ENCODE measurements around the gene MAPK12. TPM values are rescaled to one million over a fixed set of nuclear protein-coding genes. Genes with fewer than 3 reads are reported as not detected.

MAPK12 gene
- total and polyA plus RNA-seq, 2 of the 8 experiments (the other 6 are each of a cell fraction or from before 2014, with no cell fraction given) = 17.3 to 20.3 TPM

DNA sequence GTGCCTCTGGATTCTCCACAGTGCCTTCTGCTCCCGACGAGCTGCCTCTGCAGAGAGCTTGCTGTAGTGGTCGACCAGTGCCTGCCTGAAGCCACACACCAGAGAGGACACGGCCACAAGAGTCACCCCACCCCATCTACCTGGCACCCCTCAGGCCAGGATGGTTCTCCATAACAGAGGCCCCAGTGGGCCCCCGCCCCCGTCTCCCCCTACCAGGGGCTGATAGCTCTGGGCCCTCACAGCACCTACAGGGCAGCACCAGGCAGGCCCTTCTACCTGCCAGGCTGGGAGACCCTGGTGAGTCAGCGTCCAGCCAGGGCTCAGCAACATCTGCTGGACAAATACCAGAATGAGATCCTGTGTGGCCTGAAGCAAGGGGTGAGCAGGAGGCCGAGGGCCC is 39.0 kb downstream of the MAPK12 start:
- Histone ChIP-seq H4K20me1 (replicated peaks in 1 of 2; ENCODE audit: control insufficient read depth in 1 of 2, insufficient read depth in 2 of 2, low read length in 2 of 2) (peaks cover 7 to 33% of the 10 kb centered on the region in 2 experiments), H3K56ac (replicated peaks; ENCODE audit: insufficient read length, low read depth, low read length) (no peak overlapping the region), H3K4me3 (ENCODE audit: extremely low read depth in 1 of 4, insufficient read depth in 2 of 4, low read depth in 3 of 4, low read length in 4 of 4) (no peak overlapping the region), H3K4ac (replicated peaks; ENCODE audit: insufficient read length, low read depth, low read length) (no peak overlapping the region), H4K5ac (ENCODE audit: insufficient read length, low read depth, low read length) (no peak overlapping the region), H3K18ac (ENCODE audit: extremely low read depth, low read length) (no peak overlapping the region), H3K9ac (replicated peaks in 1 of 4; ENCODE audit: extremely low read depth in 1 of 4, low read depth in 3 of 4, low read length in 3 of 4) (no peak overlapping the region), H3K9me3 (ENCODE audit: insufficient read depth in 2 of 2, low read depth in 1 of 2, low read length in 1 of 2) (no peaks in the 10 kb centered on the region; a peak in 1 of 4 replicates), H3K23me2 (ENCODE audit: low read depth, low read length) (no peaks in the 10 kb centered on the region), H3K79me2 (ENCODE audit: control insufficient read depth in 1 of 2, insufficient read depth in 2 of 2, low read length in 2 of 2) (no peaks in the 10 kb centered on the region), H3K4me2 (ENCODE audit: insufficient read depth in 1 of 2, low read depth in 2 of 2, low read length in 2 of 2) (no peak overlapping the region), H3K36me3 (ENCODE audit: control insufficient read depth in 2 of 4, insufficient read depth in 4 of 4, low read length in 3 of 4) (peaks cover 3 to 30% (median 18%) of the 10 kb centered on the region in 4 experiments), H3K27me3 (replicated peaks in 1 of 4; ENCODE audit: control insufficient read depth in 3 of 4, extremely low read depth in 1 of 4, insufficient read depth in 3 of 4, low read length in 3 of 4) (no peaks in the 10 kb centered on the region), H4K91ac (replicated peaks; ENCODE audit: insufficient read length, low read length) (no peak overlapping the region), H2AK5ac (ENCODE audit: low read depth, low read length) (no peak overlapping the region), H2BK15ac (ENCODE audit: low read length) (no peak overlapping the region), H3K14ac (ENCODE audit: insufficient read length) (no peak overlapping the region), H2BK12ac (ENCODE audit: low read depth, low read length) (no peak overlapping the region), H3K23ac (ENCODE audit: insufficient read length) (no peak overlapping the region), H2BK120ac (replicated peaks; ENCODE audit: low read depth, low read length) (no peak overlapping the region), H3K79me1 (ENCODE audit: low read depth, low read length) (peaks cover 2% of the 10 kb centered on the region; the same call in 1 of the 2 replicates), H2BK5ac (ENCODE audit: low read depth, low read length) (no peak overlapping the region), H2BK20ac (ENCODE audit: low read length) (no peak overlapping the region), H3K4me1 (replicated peaks in 1 of 4; ENCODE audit: control insufficient read depth in 3 of 4, insufficient read depth in 4 of 4, low read length in 3 of 4) (peaks cover 0 to 11% (median 2%) of the 10 kb centered on the region in 4 experiments; a peak in 3 of 7 replicates), H4K8ac (ENCODE audit: extremely low read depth, insufficient read depth, low read length) (no peak overlapping the region), H3K27ac (ENCODE audit: low read depth, low read length) (no peak overlapping the region), H2AFZ (ENCODE audit: low read length) (no peak overlapping the region)
- CTCF ChIA-PET (ENCODE audit: partially characterized antibody) = interaction anchor here (0.6 to 9.2 kb wide), 4 partner anchors 18 to 245 kb away, joined by 3 to 77 read pairs (median 4); no protein-coding TSS in a partner anchor
- DNase-seq (ENCODE audit: low read depth in 1 of 2, low spot score in 2 of 2) (no peak), FAIRE-seq (no peak)
- WGBS, 2 experiments (ENCODE audit: extremely low coverage in 1 of 2, insufficient coverage in 1 of 2, insufficient read length in 1 of 2, insufficient replicate concordance in 2 of 2, low coverage in 1 of 2, low lambda C conversion rate in 2 of 2, missing lambda C conversion rate in 1 of 2) = 92% methylated on average over 6 of the region's 8 CpGs; no CpG with 5 or more reads in 1 of the 2 experiments
- POLR2A ChIA-PET (ENCODE audit: partially characterized antibody) = no interaction called here
- TF ChIP-seq RXRA (IDR thresholded peaks at IDR 0.05; ENCODE audit: insufficient read depth, low read depth, low read length) (no peak), TCF12 (IDR thresholded peaks at IDR 0.05; ENCODE audit: low read depth, low read length) (no peak), ASH2L (IDR thresholded peaks at IDR 0.05; ENCODE audit: low read length) (no peak), SP2 (IDR thresholded peaks at IDR 0.05; ENCODE audit: low read length) (no peak), SIX5 (IDR thresholded peaks at IDR 0.05; ENCODE audit: low read depth, low read length) (no peak), CEBPB (IDR thresholded peaks at IDR 0.05; ENCODE audit: low read depth, low read length) (no peak), JUND (IDR thresholded peaks at IDR 0.05; ENCODE audit: low read length) (no peak), POLR2AphosphoS5 (IDR thresholded peaks at IDR 0.05; ENCODE audit: low read depth, low read length) (no peak), GABPA (IDR thresholded peaks at IDR 0.05; ENCODE audit: borderline replicate concordance, insufficient read depth, low read length) (no peak), JUN (IDR thresholded peaks at IDR 0.05; ENCODE audit: low read depth, low read length) (no peak), KDM4A (IDR thresholded peaks at IDR 0.05; ENCODE audit: low read depth, low read length, severe bottlenecking) (no peak)
- TF ChIP-seq, protein P1, sequence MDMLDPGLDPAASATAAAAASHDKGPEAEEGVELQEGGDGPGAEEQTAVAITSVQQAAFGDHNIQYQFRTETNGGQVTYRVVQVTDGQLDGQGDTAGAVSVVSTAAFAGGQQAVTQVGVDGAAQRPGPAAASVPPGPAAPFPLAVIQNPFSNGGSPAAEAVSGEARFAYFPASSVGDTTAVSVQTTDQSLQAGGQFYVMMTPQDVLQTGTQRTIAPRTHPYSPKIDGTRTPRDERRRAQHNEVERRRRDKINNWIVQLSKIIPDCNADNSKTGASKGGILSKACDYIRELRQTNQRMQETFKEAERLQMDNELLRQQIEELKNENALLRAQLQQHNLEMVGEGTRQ (IDR thresholded peaks at IDR 0.05; ENCODE audit: low read length) = no peak
- TF ChIP-seq, protein P2, sequence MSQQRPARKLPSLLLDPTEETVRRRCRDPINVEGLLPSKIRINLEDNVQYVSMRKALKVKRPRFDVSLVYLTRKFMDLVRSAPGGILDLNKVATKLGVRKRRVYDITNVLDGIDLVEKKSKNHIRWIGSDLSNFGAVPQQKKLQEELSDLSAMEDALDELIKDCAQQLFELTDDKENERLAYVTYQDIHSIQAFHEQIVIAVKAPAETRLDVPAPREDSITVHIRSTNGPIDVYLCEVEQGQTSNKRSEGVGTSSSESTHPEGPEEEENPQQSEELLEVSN (IDR thresholded peaks at IDR 0.05) = no peak

Data from H1 (cell line).